Astrocyte of the cerebellum (primary cell): ENCODE measurements around the gene SYNPR.

Experiments used
- DNase-seq: peaks from one replicate; pipeline ENCODE4 v3.0.0-alpha.2; 2011; ENCODE audit warnings: low read depth
- H3K4me3 ChIP-seq: 2 replicates; pipeline ENCODE4 v1.5.1; 2011; ENCODE audit warnings: mild to moderate bottlenecking, low read depth, low read length, moderate library complexity
- in situ Hi-C: cut with HindIII; loops from 2 replicates; pipeline ENCODE4 v1.10.0; 2017; ENCODE audit warnings: low sequenced_read_pairs
- TF ChIP-seq, protein P1 (sequence below): IDR thresholded peaks from 2 replicates; pipeline ENCODE4 v1.5.1; 2012; ENCODE audit warnings: low read length, low read depth, moderate library complexity, mild to moderate bottlenecking; ENCODE audit errors: missing control alignments

Gene SYNPR

DNA sequence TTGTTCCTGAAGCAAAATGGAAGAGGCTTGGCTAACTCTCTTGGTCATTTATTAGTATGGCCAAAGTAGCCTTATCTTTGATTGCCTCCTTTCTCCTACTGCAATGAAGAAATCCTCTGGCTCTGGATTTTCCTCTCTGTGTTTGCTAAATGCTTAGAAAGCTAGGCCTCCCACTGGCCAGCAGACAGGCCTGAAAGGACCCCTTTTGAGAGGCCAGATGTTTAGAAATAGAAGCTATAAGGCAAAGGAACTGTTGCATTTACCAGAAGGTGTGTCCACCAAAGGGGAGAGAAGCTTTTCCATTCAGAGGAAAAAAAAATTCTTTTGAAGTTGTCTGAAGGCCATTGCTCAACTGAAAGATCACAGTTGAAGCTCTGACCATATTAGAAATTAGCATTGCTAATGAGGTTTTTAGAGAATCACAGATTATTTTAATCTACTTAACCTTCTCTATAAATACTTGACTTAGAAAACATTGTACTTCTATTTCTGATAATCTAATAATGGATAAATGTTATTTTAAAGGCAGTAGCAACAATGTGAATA is 160.8 kb downstream of the SYNPR start:
- in situ Hi-C loops, result no loop called here
- TF ChIP-seq, protein P1, sequence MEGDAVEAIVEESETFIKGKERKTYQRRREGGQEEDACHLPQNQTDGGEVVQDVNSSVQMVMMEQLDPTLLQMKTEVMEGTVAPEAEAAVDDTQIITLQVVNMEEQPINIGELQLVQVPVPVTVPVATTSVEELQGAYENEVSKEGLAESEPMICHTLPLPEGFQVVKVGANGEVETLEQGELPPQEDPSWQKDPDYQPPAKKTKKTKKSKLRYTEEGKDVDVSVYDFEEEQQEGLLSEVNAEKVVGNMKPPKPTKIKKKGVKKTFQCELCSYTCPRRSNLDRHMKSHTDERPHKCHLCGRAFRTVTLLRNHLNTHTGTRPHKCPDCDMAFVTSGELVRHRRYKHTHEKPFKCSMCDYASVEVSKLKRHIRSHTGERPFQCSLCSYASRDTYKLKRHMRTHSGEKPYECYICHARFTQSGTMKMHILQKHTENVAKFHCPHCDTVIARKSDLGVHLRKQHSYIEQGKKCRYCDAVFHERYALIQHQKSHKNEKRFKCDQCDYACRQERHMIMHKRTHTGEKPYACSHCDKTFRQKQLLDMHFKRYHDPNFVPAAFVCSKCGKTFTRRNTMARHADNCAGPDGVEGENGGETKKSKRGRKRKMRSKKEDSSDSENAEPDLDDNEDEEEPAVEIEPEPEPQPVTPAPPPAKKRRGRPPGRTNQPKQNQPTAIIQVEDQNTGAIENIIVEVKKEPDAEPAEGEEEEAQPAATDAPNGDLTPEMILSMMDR, result no peak
- no peak overlapping the region for H3K4me3 ChIP-seq
- DNase-seq, result no peak

- TF ChIP-seq, protein P1, result no peak
- no peak overlapping the region for H3K4me3 ChIP-seq
- no peak for DNase-seq
- in situ Hi-C loops, result loop anchor here (5.0 kb wide), 1 partner anchor 36 kb away; no protein-coding TSS in a partner anchor
These were observed 163.2 kb downstream of the SYNPR start for GRCh38 chr3:63441262-63441661.

DNA sequence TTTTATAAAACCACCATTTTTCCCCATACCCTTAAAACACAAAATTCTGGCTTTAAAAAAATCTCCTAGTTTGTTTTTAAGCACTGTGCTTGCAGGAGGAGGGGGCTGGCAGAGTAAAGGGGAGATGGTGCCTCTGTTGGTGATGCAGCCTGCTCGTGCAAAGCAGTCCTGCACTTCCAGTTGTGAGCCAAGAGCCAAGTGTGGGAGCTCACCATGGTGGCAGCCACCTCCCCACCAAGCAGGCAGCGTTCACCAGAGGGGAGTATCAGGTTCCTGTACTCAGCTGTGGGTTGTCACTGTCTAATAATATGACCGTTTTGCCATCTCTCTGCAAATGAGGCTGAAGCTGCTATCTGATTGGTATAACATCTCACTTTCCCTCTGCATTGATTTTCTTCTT is 164.8 kb downstream of the SYNPR start:
- in situ Hi-C loops, result loop anchor here (5.0 kb wide), 1 partner anchor 34 kb away; no protein-coding TSS in a partner anchor
- TF ChIP-seq, protein P1, result no peak
- no peak for DNase-seq
- H3K4me3 ChIP-seq, result no peak overlapping the region

DNA sequence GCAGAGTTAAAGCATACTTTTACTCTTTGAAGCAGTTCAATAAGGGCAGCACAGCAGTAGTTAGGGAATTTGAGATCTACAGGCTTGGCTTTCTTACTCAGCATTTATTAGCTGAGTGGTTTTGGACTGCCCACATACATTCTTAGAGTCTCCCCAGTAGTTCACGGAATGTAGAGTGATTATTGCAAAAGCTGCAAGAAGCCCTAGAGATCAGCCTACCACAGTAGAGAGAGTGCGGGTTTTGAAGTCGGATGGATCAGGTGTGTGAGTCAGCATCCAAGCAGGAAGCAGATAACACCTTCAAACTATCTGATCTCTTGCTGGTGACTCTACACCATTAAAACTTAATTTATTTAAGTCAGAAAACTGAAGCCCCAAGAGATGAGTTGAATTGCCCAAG is 171.9 kb downstream of the SYNPR start:
- TF ChIP-seq, protein P1, result no peak
- DNase-seq, result no peak
- in situ Hi-C loops, result no loop called here
- no peak overlapping the region for H3K4me3 ChIP-seq

DNA sequence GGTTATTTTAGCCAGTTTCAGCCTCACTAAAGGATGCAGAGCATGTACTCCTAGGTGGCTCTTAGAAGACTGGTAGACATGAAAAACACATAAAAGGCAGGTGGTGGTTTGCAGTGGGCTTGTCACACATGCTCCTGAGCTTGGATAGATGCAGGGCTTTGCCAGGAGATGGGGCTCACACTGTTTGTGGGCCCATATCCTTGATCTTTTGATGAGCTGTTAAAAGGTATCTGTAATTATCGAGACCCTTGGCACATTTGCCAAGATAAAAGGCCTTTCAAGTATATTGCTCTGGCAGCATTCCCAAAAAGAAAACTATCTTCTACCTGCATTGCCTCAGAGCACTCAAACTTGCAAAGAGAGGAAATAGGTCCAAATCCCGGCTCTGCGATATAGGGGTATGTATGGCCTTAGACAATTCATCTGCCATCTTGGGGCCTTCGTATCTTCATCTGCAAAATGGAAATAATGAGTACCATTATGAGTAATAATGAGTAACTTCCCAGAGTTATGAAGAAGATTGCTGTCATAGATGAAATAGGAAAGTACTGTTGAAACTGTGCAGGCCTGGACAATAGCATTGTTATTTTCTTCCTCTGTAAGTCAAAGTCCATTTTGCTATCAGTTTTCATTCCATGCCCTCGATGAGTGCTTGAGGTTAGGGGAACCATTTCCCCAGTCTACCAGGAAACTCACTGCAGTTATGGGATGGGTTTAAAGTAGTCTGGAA is 172.7 kb downstream of the SYNPR start:
- DNase-seq, result no peak
- in situ Hi-C loops, result no loop called here
- TF ChIP-seq, protein P1, result no peak
- H3K4me3 ChIP-seq, result no peak overlapping the region

- DNase-seq, result no peak
- TF ChIP-seq, protein P1, result no peak
- H3K4me3 ChIP-seq, result no peak overlapping the region
- in situ Hi-C loops, result no loop called here
These were observed 178.8 kb downstream of the SYNPR start for GRCh38 chr3:63456901-63457300.
